K562 (cell line): ENCODE data around the gene GINS2. TPM values are rescaled to one million over a fixed set of nuclear protein-coding genes. Genes with fewer than 3 reads are reported as not detected.

Experiments used
- ATAC-seq: fragments of 200-7000 bp; cut with Tn5 transposase; 3 replicates; pipeline ENCODE4 v1.9.1; 2020; ENCODE audit warnings: moderate library complexity
- BruUV-seq: library from RNA; stranded (reverse); fragments of 400-500 nt; replicated peaks from 2 replicates; lab custom pipeline; 2021; lab: Mats Ljungman, UMichigan
- CTCF ChIA-PET: fragments of 300-600 bp; formaldehyde crosslinking; extraction: SDS; loops from one replicate; lab custom pipeline; 2021; ENCODE audit warnings: low intra/inter-chr PET ratio; lab: Yijun Ruan, JAX
- POLR2A ChIA-PET: fragments of 300-600, 350-650 bp; sonication (Branson Sonifier 250); formaldehyde crosslinking; extraction: SDS; loops from one replicate; lab custom pipeline; 2021; ENCODE audit warnings: antibody characterized with exemption, inconsistent platforms; lab: Yijun Ruan, JAX
- DNase-seq, 4 experiments: peaks; one replicate each; pipeline versions ENCODE4 v3.0.0 to v3.0.0-alpha.2; 2011 to 2018; ENCODE audit warnings: low spot score in 3 of 4, mixed read lengths in 3 of 4; ENCODE audit errors: extremely low read depth in 1 of 4
- FAIRE-seq: peaks from 2 replicates; lab custom pipeline; 2011; peaks lifted over from hg19 to GRCh38; lab: Jason Lieb, UNC
- H2AFZ ChIP-seq: 2 replicates; pipeline ENCODE4 v1.6.0; 2011; ENCODE audit warnings: low read depth, low read length, control low read depth, inconsistent platforms
- H3K27ac ChIP-seq: fragments of 200-600 bp; 3 replicates; pipeline ENCODE4 v1.8.0; 2011; ENCODE audit warnings: low read depth, mild to moderate bottlenecking, control low read depth, inconsistent platforms, low read length, moderate library complexity, mixed read lengths; ENCODE audit errors: extremely low read depth
- H3K27me3 ChIP-seq, 2 experiments: fragments of 300-600 bp in 1 of 2; 2 replicates in 1 of 2; 3 replicates in 1 of 2; pipeline versions ENCODE4 v1.6.0 to v1.8.0; 2011; ENCODE audit warnings: inconsistent platforms in 2 of 2, low read length in 2 of 2, mild to moderate bottlenecking in 1 of 2, mixed read lengths in 1 of 2, moderate library complexity in 1 of 2; ENCODE audit not compliant: control insufficient read depth in 2 of 2, insufficient read depth in 2 of 2
- H3K36me3 ChIP-seq: fragments of 300-600 bp; 3 replicates; pipeline ENCODE4 v1.8.0; 2011; ENCODE audit warnings: mild to moderate bottlenecking, low read length, inconsistent platforms; ENCODE audit not compliant: control insufficient read depth, insufficient read depth
- H3K4me1 ChIP-seq, 2 experiments: fragments of 200-600 bp in 1 of 2; replicated peaks in 1 of 2; 2 replicates in 1 of 2; 3 replicates in 1 of 2; pipeline versions ENCODE4 v1.5.1 to v1.8.0; 2011; ENCODE audit warnings: inconsistent platforms in 2 of 2, low read length in 2 of 2, mild to moderate bottlenecking in 1 of 2, mixed read lengths in 1 of 2, moderate library complexity in 1 of 2; ENCODE audit not compliant: control insufficient read depth in 2 of 2, insufficient read depth in 2 of 2
- H3K4me2 ChIP-seq: 2 replicates; pipeline ENCODE4 v1.6.1; 2011; ENCODE audit warnings: low read length, control low read depth, inconsistent platforms, mixed read lengths; ENCODE audit not compliant: insufficient read depth
- H3K4me3 ChIP-seq: fragments of 200-600 bp; sonication (generic), shearing (Covaris generic); 2 replicates; pipeline ENCODE4 v1.5.1; 2016; ENCODE audit warnings: control low read depth, inconsistent platforms
- H3K79me2 ChIP-seq: fragments of 200-600 bp; 3 replicates; pipeline ENCODE4 v1.8.0; 2011; ENCODE audit warnings: low read length, inconsistent platforms; ENCODE audit not compliant: control insufficient read depth, insufficient read depth
- H3K9ac ChIP-seq, 2 experiments: 2 replicates each; pipeline versions ENCODE4 v1.6.0 to v1.6.1; 2011; ENCODE audit warnings: low read depth in 2 of 2, low read length in 2 of 2, control low read depth in 1 of 2, inconsistent platforms in 1 of 2, mild to moderate bottlenecking in 1 of 2, mixed read lengths in 1 of 2; ENCODE audit not compliant: insufficient read depth in 1 of 2
- H3K9me1 ChIP-seq: one replicate; pipeline ENCODE4 v1.6.0; 2011; ENCODE audit warnings: inconsistent platforms, mild to moderate bottlenecking, low read length, moderate library complexity; ENCODE audit not compliant: control insufficient read depth, insufficient read depth
- H3K9me3 ChIP-seq: replicated peaks from 2 replicates; pipeline ENCODE4 v1.5.1; 2011; ENCODE audit warnings: low read depth, low read length, inconsistent platforms; ENCODE audit not compliant: control insufficient read depth, insufficient read depth
- H4K20me1 ChIP-seq: replicated peaks from 2 replicates; pipeline ENCODE4 v1.6.1; 2011; ENCODE audit warnings: low read length, inconsistent platforms, mixed read lengths; ENCODE audit not compliant: control insufficient read depth, insufficient read depth
- EGR1 ChIP-seq: fragments of 450-650 bp; conservative IDR thresholded peaks from 2 replicates; pipeline ENCODE4 v1.6.1; 2017; ENCODE audit warnings: mild to moderate bottlenecking
- HDAC1 ChIP-seq, 2 experiments: fragments of 450-650 bp; IDR thresholded peaks; 2 replicates each; pipeline ENCODE4 v1.6.1; 2016 to 2017; ENCODE audit warnings: inconsistent platforms in 1 of 2, mild to moderate bottlenecking in 1 of 2, moderate library complexity in 1 of 2
- MAX ChIP-seq: sonication (generic); formaldehyde crosslinking; IDR thresholded peaks from 2 replicates; pipeline ENCODE4 v1.9.0; 2022; ENCODE audit warnings: mild to moderate bottlenecking, missing genetic modification reagents
- NCOA4 ChIP-seq: fragments of 450-650 bp; IDR thresholded peaks from 2 replicates; pipeline ENCODE4 v1.6.1; 2018; ENCODE audit warnings: mild to moderate bottlenecking; ENCODE audit not compliant: partially characterized antibody
- NR2F6 ChIP-seq: fragments of 450-650 bp; formaldehyde crosslinking; IDR thresholded peaks from 2 replicates; pipeline ENCODE4 v1.4.0; 2020; ENCODE audit warnings: mild to moderate bottlenecking
- SNRNP70 ChIP-seq: fragments of 200-400 bp; formaldehyde crosslinking; optimal IDR thresholded peaks from 2 replicates; pipeline ENCODE3; 2017; ENCODE audit warnings: low read depth, low read length
- ZNF121 ChIP-seq: sonication (generic); formaldehyde crosslinking; conservative IDR thresholded peaks from 2 replicates; pipeline ENCODE4 v1.8.0; 2022; ENCODE audit warnings: missing genetic modification reagents
- WGBS: fragments of 100-300 bp; shearing (Covaris generic); methylation state at CpG from one replicate; pipeline ENCODE4 v1.1.6; 2016; ENCODE audit warnings: low coverage, mixed read lengths; ENCODE audit not compliant: insufficient coverage; ENCODE audit errors: missing lambda C conversion rate; 5-methylcytosine and 5-hydroxymethylcytosine counted together
- in situ Hi-C: fragments of 300-500 bp; cut with MboI; formaldehyde crosslinking; loops from 4 replicates; pipeline ENCODE4 v1.15.0; 2018; ENCODE audit warnings: inconsistent platforms, mixed read lengths
- intact Hi-C: fragments of 100-400 bp; cut with micrococcal nuclease; formaldehyde crosslinking; loops from 2 replicates; pipeline ENCODE4 v1.14.2; 2022
- polyA plus RNA-seq, 8 experiments: library from polyadenylated mRNA; depleted of rRNA in 4 of 8; stranded (reverse) in 5 of 8; unstranded in 3 of 8; fragments of >200 nt; fragmentation: Nextera tagmentation in 2 of 8; fragmentation: Illumina TruSeq in 1 of 8; extraction: Ambion mirVana in 2 of 8; extraction: Trizol in 1 of 8; gene quantifications; 2 replicates each; pipeline versions ENCODE4 v1.2.1 to v1.2.3, GENCODE V29; 2011 to 2014; ENCODE audit warnings: inconsistent platforms in 1 of 8, missing spikeins in 1 of 8
- total RNA-seq, 7 experiments: library from RNA; depleted of rRNA in 6 of 7; stranded (reverse); fragments of >200 nt in 6 of 7; fragmentation: Illumina TruSeq in 2 of 7; extraction: Trizol in 2 of 7; gene quantifications; 2 replicates each; pipeline versions ENCODE4 v1.2.1 to v1.2.3, GENCODE V29; 2011 to 2021; ENCODE audit warnings: low replicate concordance in 1 of 7
- TF ChIP-seq, protein P1 (sequence below): fragments of 450-650 bp; formaldehyde crosslinking; IDR thresholded peaks from 2 replicates; pipeline ENCODE4 v1.4.0; 2022; ENCODE audit warnings: missing genetic modification characterization

Gene GINS2
- total and polyA plus RNA-seq, 9 of the 15 experiments (the other 6 are each of a cell fraction or from before 2014, with no cell fraction given) = 40.4 to 76.2 (median 44.6) TPM

- H3K27ac ChIP-seq = no peak overlapping the region
- no peak overlapping the region for H3K4me3 ChIP-seq
- H3K4me2 ChIP-seq = no peak overlapping the region
- no peak overlapping the region for H3K9ac ChIP-seq
- DNase-seq (no peak), FAIRE-seq (peak; percentile 15), ATAC-seq (no peak)
- POLR2A ChIA-PET = interaction anchor here (0.6 kb wide), 1 partner anchor 56 kb away, joined by 3 read pairs; no protein-coding TSS in a partner anchor
- H4K20me1 ChIP-seq = peaks cover 8% of the 10 kb centered on the region; the same call in 1 of the 2 replicates
- H3K9me1 ChIP-seq = no peaks in the 10 kb centered on the region
- no peaks in the 10 kb centered on the region for H3K36me3 ChIP-seq
- BruUV-seq = no TSS peak
- peaks cover 23 to 38% of the 10 kb centered on the region in 2 experiments for H3K27me3 ChIP-seq
- WGBS = 32% methylated on average over 10 of the region's 11 CpGs
- H3K4me1 ChIP-seq = peaks cover 0 to 19% of the 10 kb centered on the region in 2 experiments; a peak in 3 of 5 replicates
- no peak overlapping the region for H2AFZ ChIP-seq
- intact Hi-C loops (no loop called here), in situ Hi-C loops (no loop called here)
- TF ChIP-seq HDAC1 (IDR thresholded peaks at IDR 0.05) = 0 out of 4 replicates have a peak, but pooled peaks of 1 of the 2 experiments have one; percentile 19
- 0 out of 2 replicates have a peak, but pooled peaks have one; percentile 20 for TF ChIP-seq EGR1
- TF ChIP-seq NR2F6 (CRISPR knock-in tag) = no peak
- TF ChIP-seq ZNF121 (CRISPR knock-in tag) = peak; percentile 87
- TF ChIP-seq NCOA4 = no peak
- peak; percentile 19; the same call in 1 of the 2 replicates for TF ChIP-seq MAX (CRISPR knock-in tag)
- TF ChIP-seq SNRNP70 = no peak
- TF ChIP-seq, protein P1, sequence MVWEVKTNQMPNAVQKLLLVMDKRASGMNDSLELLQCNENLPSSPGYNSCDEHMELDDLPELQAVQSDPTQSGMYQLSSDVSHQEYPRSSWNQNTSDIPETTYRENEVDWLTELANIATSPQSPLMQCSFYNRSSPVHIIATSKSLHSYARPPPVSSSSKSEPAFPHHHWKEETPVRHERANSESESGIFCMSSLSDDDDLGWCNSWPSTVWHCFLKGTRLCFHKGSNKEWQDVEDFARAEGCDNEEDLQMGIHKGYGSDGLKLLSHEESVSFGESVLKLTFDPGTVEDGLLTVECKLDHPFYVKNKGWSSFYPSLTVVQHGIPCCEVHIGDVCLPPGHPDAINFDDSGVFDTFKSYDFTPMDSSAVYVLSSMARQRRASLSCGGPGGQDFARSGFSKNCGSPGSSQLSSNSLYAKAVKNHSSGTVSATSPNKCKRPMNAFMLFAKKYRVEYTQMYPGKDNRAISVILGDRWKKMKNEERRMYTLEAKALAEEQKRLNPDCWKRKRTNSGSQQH = no peak
- CTCF ChIA-PET = interaction anchor here (1.3 kb wide), 1 partner anchor 47 kb away, joined by 3 read pairs; no protein-coding TSS in a partner anchor
- H3K9me3 ChIP-seq = peaks cover 5% of the 10 kb centered on the region
- H3K79me2 ChIP-seq = no peaks in the 10 kb centered on the region
Observed at GRCh38 chr16:85706449-85707034, 17.8 kb upstream of the GINS2 start.
